Bone marrow (tissue), 2 donors: Measurements from ENCODE around the gene PIK3CB.
"Not testable (repeated sequence)": the region's sequence is repeated elsewhere in the genome, so short reads cannot be mapped to it uniquely, and the experiment has no call there.

Experiments
- DNase-seq, 2 donors: peaks; one replicate each; lab custom pipeline; 2025; lab: John Stamatoyannopoulos, UW

The PIK3CB gene

GRCh38 chr3:138806376-138807080 lies 28.2 kb downstream of the PIK3CB start:
- DNase-seq: no peak

DNA sequence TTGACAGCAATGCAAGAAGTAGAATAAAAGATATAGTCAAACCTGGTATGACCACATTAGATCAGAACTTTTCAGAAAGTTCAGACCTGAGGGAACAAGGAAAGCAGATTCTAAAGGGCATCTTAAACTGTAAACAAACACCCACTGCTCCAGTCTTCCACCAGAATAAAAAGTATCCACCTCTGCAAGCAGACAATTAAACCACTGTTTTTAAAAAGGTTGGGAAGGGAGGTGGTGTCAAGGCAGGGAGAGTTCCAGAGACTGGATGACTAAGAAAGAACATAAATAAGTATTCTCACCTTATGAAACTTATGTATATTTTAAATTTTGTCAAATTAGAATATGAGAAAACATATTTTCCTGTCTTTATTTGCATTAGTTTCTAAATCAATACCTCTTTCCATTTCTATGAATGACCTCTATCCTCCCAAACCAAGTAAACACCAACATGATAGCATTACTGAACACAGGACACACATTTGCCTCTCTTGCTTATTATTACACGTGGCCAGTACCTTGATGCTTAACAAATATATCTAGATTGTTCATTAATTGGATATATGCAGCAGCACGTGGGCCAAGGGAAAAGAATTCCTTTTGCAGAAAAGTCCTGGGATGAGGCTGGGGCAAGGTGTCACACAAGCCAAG lies 31.6 kb downstream of the PIK3CB start:
- no peak for DNase-seq

DNA sequence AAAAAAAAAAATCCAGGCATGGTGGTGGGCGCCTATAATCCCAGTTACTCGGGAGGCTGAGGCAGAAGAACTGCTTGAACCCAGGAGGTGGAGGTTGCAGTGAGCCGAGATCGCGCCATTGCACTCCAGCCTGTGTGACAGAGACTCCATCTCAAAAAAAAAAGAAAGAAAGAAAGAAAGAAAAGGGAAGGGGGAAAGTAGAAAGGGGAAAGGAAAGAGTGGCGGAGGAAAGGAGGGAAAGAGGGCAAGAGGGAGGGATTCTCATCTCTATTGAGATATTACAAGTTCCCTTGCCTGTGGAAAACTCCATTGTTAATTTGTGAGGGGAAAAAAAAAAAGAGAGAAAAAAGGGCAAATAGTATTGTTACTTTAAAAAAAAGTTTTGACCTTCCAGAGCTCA lies 32.5 kb downstream of the PIK3CB start:
- not testable (repeated sequence) for DNase-seq

DNA sequence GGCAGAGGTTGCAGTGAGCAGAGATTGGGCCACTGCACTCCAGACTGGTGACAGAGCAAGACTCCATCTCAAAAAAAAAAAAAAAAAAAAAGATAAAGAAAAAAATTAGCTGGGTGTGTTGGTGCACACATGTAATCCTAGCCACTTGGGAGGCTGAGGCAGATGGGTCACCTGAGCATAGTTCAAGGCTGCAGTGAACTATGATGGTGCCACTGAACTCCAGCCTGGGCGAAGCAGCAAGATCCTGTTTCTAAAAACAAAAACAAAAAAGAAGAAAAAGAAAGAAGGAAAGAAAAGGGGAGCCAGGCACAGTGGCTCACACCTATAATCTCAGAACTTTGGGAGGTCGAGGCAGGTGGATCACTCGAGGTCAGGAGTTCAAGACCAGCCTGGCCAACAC lies 32.9 kb downstream of the PIK3CB start:
- DNase-seq: no peak

DNA sequence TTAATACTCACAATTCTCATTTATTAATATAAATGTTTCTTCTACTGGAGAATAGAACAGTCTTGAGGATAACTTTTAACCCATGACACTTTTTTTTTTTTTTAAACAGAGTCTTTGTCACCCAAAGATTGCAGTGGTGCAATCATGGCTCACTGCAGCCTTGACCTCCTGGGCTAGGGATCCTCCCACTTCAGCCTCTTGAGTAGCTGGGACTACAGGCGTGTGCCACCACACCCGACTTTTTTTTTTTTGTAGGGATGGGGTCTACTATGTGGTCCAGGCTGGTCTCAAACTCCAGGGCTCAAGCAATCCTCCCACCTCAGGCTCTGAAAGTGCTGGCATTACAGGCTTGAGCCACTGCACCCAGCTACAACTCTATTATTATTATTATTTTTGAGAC lies 34.5 kb downstream of the PIK3CB start:
- DNase-seq: no peak

DNA sequence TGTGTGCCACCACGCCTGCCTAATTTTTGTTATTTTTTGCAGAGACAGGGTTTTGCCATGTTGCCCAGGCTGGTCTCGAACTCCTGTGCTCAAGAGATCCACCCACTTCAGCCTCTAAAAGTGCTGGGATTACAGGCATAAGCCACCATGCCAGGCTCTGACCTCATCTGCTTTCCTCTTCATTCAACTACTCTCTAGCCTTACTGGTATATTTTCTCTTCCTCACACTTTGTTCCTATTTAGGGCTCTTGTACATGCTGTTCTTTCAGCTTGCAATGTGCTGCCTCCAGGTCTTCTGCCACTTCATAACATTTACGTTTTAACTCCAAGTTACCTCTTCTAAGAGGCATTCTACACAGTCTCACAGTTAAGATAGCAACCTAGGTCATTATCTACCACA lies 34.9 kb downstream of the PIK3CB start:
- no peak for DNase-seq

DNA sequence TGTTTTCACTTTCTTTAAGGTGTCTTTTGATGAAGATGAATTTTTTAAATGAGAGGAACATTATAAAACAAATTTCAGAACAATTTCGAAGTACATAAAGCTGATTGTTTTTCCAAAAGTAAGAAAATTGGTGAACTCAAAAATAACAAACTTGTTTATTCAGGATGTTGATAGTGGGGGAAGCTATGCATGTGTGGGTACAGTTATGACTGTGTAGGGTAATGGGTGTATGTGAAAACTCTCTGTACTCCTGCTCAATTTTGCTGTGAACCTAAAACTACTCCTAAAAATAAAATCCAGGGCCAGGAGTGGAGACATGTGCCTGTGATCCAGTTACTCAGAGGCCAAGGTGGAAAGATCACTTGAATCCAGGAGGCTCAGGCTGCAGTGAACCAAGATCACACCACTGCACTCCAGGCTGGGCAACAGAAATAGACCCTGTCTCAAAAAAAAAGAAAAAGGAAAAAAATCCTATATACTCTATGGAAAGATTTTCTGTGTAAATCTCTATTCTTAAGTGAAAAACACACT lies 37.2 kb downstream of the PIK3CB start:
- no peak for DNase-seq

DNA sequence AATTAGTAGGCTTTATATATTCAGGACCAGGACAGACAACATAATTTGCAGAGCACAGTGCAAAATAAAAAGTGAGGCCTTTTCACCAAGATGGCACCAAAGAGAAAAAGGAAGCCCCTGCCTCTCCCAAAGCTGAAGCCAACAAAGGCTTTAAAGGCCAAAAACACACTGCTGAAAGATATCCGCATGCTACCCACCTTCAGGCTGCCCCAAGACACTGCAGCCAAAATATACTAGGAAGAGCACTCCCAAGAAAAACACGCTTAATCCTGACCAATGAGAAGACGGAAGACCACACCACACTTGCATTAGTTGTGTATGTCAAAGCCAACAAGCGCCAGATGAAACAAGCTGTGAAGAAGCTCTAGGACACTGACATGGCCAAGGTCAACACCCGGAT lies 38.0 kb downstream of the PIK3CB start:
- no peak for DNase-seq

GRCh38 chr3:138786788-138787271 lies 47.9 kb downstream of the PIK3CB start:
- DNase-seq: peak in 1 of 2 donors; percentile 80

- no peak for DNase-seq
These were observed 48.8 kb downstream of the PIK3CB start for GRCh38 chr3:138785951-138786350.

DNA sequence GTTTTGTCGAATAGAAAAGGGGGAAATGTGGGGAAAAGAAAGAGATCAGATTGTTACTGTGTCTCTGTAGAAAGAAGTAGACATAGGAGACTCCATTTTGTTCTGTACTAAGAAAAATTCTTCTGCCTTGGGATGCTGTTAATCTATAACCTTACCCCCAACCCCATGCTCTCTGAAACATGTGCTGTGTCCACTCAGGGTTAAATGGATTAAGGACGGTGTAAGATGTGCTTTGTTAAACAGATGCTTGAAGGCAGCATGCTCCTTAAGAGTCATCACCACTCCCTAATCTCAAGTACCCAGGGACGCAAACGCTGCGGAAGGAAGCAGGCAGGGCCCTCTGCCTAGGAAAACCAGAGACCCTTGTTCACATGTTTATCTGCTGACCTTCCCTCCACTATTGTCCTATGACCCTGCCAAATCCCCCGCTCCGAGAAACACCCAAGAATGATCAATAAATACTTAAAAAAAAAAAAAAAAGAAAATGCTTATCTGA lies 49.3 kb downstream of the PIK3CB start:
- not testable (repeated sequence) for DNase-seq

- no peak for DNase-seq
These were observed 52.0 kb downstream of the PIK3CB start for GRCh38 chr3:138782755-138783154.

GRCh38 chr3:138781012-138781470 lies 53.7 kb downstream of the PIK3CB start:
- peak in 1 of 2 donors; percentile 62 for DNase-seq

GRCh38 chr3:138778643-138779042 lies 56.1 kb downstream of the PIK3CB start:
- DNase-seq: no peak

- DNase-seq: no peak
These were observed 57.8 kb downstream of the PIK3CB start for GRCh38 chr3:138776961-138777360.

DNA sequence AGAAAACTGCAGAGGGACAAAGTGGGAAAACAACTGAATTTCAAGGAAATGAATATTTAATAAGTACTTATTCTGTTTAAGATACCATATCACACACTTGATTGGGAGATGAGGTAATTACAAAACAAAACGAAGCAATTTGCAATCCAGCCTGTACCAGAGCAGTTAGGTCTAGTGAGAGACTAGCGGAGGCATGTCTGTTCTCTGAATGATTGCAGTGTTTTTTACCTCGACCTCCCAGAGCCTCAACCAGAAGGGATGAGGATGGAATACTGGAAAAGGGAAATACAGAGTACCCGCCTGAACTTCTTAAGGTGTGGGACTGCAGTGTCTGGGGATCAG lies 59.5 kb downstream of the PIK3CB start:
- DNase-seq: peak in 1 of 2 donors; percentile 19

- DNase-seq: peak in 1 of 2 donors; percentile 76
These were observed 60.0 kb downstream of the PIK3CB start for GRCh38 chr3:138774529-138775253.

DNA sequence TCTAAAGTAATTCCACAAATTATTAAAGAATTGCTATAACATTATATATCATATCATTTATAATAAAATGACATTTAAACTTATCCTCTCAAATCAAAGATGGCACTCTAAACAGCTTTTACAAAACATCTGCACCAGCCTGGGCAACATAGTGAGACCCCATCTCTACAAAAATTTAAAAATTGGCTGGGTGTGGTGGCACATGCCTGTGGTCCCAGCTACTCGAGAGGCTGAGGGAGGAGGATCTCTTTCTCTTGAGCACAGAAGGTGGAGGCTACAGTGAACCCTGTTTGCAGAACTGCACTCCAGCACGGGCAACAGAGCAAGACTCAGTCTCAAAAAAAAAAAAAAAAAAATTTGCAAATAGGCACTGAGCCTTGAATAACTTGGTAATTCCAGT lies 63.1 kb downstream of the PIK3CB start:
- no peak for DNase-seq

GRCh38 chr3:138769616-138770015 lies 65.1 kb downstream of the PIK3CB start:
- DNase-seq: no peak

DNA sequence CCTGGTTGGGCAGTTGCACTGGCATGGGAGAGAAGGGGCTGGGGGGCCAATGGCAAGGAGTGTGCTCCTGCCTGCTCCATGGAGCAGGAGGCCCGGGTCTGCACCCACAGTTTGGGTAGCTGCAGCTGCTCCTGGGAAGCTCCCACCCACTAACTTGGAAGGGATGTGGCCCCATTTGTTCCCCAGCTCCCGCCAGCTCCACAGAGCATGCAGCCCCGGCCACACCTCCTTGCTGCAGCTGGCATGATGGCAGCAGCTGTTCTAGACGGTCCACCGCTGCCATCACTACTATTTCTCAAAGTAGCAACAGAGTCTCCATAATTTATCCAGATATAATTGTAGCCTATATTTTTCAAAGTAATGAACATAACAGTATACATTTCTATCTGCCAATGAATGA lies 65.8 kb downstream of the PIK3CB start:
- no peak for DNase-seq

DNA sequence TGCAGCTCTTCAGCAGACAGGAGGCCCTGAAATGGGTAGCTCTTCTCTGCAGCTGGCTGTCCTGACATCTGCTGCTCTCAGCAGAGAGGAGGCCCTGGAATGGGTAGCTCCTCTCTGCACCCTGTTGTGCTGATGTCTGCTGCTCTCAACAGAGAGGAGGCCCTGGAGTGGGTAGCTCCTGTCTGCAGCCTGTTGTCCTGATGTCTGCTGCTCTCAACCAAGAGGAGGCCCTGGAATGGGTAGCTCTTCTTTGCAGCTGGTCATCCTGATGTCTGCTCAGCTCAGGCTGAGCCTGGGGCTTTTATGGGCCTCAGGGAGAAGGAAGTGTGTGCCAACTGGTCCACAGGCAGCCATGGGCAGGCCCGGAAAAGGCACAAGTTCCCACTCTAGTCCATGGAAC lies 66.6 kb downstream of the PIK3CB start:
- no peak for DNase-seq

DNA sequence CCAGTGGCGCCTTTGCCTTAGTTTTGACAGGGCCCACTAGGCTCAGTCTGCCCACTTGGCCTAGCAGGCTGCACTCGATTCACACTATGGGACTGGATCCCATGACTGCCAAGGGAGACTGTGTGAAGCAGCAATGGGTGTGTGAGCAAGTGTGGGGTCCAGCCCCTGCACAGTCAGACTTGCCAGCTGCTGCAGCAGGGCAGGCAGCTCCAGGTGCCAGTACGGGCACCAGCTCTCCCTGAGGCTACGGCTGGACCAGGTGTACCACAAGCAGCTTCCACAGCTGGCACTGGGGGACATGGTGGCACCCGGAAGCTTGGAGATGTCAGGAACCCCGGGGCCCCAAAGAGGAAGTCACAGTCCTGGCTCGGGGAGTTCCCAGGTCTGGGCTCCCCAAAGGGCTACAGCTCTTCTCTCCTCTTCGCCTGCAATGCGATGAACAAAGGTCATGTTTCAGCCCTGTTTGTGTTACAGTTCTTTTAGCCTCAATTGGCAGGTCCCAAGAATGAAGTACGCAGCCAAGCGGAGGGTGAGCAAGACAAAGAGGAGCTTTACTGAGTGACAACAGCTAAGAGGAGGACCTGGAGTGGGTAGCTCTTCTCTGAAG lies 67.1 kb downstream of the PIK3CB start:
- no peak for DNase-seq
